GM21737 (cell line): ENCODE results near the gene SCN5A.

Experiments
- ATAC-seq: cut with Tn5 transposase; IDR thresholded peaks from one replicate; pipeline ENCODE4 v1.9.1; 2021; ENCODE audit warnings: mild to moderate bottlenecking, moderate library complexity; ENCODE audit not compliant: unreplicated experiment

The SCN5A gene

DNA sequence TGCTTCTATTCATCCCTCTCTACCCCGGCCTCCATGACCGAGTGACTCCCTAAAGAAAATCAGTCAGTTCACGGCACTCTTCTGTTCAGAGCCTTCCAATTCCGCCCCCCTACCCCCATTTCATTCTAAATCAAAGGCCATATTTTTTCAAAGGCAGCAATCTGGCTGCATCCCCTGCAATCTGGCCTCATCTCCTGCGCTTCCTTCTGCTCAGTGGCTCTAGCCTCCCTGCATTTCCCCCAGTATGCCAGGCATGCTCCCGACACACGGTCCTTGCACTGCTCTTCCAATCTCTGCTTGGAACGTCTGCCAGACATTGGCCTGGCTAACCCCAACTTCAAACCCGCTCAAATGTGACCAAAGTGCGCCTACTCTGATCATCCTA lies 85.6 kb downstream of the SCN5A start:
- ATAC-seq = no peak

DNA sequence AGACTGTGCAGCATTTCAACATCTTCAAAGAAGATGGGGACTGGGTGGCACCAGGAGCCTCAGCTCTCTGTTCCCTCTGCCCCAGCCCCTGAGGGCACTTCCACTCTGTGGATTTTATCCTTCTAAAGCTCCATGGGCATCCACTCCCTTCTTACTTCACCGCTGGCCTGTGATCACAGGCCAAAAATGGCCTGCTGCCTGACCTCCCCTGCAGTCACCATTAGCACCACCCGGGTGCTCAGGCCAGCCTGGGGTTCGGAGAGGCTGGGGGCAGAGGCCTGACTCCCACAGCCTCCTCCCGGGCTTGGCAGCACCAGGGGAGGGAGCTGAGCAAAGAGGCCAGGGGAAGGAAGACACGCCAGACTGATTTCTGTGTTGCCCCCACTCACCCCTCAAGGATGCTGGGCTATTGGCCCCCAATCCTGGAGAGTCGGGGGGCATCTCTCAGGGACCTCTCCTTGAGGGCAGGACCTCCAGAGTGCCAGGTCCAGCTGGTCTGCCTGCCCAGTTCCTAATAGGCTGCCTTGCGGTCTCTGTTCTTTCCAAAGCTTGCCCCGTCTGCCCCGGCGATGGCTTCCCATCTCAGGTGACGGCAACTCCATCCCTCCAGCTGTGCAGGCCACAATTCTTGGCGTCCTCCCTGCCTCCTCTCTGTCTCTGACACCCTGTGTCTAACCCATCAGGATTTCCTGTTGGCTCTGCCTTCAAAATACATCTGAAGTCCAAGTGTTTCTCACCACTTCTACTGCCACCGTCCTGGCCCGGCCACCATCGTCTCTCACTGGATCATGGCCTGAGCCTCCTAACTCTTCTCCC lies 86.2 kb downstream of the SCN5A start:
- ATAC-seq = no peak

DNA sequence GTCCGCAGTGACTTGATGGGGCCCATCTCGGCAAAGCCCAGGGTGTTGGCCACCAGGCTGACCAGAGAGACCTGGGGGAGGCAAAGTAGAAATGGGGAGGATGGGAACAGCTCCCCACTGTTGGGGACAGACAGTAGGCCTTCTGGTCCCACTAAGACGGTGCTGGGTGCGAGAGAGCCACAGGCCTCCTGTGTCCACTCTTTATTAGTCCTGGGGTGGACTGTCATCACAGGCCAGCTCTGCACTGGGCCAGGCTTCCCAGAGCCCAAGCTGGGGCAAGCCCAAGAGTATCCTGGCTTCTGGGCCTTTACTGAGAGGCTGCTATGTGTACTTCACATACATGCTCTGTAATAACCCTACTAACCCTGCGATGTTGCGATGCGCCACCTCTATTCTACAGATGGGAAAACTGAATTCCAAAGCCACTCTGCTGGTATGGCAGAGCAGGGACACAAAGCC lies 87.0 kb downstream of the SCN5A start:
- ATAC-seq = no peak

DNA sequence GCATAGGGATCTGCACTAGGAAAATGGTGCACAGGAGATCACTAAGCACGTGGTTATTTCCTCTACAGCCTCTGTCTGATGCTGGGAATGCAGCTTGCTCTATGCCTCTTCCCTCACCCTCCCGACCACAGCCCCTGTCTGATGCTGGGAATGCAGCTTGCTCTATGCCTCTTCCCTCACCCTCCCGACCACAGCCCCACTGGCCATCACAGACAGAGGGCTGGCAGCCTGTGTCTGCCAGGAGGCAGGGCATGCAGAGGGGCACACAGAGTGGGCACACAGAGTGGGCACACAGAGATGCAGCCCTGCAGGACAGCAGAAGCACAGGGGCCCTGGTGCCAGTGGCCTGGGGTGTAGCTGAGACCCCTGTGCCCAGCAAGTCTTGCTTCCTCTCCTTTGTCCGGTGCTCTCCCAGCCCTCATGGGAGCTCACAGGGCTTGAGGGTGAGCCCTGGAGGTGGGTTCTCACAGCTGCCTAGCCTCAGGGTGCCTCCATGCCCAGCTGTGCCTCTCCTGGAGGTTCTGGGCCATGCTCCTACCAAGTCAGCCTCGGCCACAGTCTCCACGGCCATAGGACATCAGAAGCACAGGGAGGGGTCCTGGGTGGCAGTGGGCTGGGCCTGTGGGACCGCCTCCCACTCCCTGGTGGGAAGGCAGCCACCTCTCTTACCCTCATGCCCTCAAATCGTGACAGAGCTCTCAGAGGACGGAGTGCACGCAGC lies 87.6 kb downstream of the SCN5A start:
- ATAC-seq = no peak

DNA sequence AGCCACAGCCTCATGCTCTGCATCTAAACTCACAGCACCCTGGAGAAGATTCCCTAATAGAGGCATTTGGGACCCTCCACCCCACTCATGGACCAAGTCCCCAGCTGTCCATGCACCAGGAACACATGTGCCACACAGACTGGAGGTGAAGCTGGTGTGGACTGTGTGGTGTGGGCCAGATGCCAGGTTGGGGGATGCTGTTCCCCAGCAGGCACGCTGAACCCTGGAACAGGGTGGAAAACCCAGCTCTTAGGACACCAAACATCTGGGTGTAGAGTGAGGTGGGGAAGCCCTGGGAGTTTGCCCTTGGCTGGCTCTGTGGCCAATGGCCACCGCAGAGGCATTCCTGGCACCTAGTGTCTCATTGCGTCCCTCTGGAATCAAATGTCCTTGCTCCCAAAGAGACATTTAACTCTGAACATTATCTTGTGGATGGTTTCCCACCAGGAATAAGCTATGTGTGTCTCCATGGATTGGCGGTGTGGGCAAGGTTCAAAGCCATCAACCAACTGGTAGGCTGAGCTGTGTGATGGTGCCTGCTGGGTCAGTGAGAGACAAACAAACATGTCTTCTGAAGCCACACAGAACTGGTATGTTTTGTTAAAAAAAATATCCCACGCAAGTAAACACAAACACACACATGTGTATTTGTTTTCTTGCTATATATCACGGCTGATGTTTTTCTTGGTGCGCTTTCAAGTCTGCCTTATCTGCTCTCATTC lies 88.3 kb downstream of the SCN5A start:
- no peak for ATAC-seq

DNA sequence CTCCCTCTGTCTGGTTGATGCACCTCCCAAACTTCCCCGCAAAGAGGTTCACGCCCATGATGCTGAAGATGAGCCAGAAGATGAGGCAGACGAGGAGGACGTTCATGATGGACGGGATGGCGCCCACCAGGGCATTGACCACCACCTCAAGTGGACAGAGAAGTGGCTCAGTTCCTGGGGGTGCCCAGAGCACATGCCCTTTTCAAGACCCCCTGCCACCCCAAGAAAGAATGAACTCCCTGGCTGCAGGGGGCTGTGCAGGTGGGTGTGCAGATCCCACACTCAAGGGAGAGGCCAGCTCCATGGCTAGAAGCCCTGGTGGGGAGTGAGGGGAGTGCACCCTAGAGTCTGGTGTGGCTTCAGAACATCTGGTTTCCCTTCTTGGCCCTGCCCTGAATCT lies 89.2 kb downstream of the SCN5A start:
- ATAC-seq = no peak

DNA sequence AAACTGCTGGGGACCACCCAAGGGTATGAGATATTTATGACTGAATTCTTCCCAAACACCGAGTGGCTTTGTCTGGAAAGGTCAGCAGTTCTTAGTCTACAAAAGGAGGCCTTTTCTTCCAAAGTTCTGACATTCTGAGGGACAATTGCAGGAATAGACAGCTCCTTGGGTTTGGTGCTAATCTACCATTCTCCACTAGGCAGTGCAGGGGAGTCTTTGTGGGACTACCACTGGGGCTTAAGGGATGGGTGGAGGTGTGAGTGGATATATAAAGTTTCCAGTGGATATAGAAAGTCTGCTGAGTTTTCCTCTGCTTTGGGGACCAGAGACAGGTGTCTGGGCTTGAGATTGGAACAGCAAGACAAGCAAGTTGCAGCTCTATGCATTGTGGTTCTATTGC lies 90.6 kb downstream of the SCN5A start:
- no peak for ATAC-seq

DNA sequence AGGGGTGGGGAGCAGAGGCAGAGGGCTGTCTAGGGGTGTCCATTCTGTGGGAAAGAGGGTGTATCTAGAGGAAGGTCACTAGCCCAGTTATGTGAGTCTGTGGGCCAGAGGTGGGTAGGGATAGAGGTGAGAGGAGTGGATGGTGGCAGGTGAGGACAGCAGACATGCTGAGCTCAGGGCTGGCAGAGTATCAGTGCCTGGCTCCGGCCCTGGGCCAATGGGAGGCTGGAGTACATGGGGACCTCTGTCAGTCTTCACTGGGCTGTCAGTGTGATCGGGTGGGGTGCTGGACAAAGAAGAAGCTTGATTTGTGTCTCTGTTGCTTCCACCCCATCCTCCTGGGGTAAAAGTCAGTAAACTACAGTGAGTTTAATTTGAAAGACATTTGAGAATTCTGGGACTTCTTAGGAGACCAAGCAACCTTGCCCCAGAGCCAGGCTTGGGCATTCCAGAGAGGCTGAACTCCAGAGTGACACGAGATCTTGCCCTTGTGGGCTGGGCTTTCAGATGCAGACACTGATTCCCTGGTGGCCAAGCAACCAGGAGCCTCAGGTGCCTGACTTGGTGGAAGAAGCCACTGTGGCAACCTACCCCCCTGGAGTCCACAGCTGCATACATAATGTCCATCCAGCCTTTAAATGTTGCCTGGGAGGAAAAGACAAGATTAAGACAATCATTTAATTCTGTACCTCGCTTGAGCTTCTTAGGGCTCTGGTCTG lies 92.7 kb downstream of the SCN5A start:
- no peak for ATAC-seq

DNA sequence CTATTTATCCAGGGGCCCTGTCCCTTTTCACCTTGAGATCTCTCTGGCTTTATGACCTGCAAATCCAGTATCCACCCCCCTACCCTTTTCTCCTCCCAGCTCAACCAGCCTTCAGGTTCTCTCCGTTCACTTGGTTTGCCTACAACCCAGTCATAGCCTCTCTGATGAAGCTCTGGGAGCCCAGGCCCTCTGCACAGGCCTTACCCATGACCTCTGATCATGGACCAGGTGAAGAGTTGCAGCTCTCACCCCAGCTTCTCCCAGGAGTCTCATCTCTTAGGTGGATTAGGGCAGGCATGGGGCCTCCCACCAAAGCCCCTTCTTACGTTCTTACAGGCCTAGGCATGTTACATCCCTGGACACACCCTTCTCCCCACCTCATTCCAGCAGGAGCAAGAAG lies 93.6 kb downstream of the SCN5A start:
- no peak for ATAC-seq

DNA sequence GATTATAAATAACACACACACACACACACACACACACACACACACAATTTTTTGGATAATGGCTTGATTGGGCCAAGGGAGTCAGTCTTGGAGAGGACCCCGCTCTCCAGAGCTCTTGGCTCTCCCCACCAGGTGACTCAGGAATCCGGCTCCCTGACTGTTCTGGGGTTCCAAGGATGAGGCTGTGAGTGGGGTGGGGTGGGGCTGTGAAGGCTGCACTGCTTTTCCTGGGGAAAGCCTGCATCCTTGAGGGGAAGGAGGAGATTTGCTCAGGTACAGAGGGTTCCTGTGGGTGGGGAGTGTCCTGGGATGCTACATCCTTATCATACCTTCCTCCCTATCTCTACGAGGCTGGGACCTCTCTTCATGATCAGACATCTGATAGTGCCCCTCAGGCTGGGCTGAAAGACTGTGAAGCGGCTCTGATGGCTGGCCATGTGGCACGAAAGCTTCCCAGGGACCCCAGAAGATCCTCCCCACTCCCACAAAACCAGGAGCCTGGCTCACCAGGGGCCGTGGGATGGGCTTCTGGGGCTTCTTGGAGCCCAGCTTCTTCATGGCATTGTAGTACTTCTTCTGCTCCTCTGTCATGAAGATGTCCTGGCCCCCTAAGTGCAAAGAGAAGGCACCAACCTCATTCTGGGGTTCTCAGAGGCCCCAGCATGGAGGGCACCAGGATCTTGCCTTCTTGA lies 94.2 kb downstream of the SCN5A start:
- no peak for ATAC-seq

DNA sequence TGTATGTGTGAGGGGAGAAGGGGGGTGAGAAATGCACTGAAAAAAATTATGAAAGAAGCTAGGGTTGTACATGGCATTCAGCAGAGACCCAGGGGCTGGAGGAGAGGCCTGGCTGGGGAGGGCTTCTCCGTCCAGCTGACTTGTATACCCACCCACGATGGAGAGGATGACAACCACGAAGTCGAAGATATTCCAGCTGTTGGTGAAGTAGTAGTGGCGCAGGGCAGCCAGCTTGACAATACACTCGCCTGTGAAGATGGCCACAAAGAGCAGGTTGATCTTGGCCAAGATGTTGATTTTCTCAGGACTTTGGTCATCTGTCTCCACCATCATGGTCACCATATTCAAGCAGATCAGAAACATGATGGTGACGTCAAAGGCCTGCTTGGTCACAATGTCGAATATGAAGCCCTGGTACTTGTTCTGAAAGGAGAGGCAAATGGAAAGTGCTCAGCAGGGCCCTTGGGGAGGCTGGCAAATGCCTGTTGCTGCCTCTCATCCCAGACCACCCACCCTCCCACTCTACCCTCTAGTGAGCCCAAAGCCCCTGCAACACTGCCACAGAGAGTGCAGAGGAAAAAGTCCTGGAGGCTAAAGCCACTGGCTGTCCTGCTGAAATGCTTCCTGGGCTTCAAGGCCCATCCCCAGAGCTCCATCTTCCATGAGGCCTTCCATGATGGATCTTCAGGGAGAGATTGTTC lies 95.2 kb downstream of the SCN5A start:
- no peak for ATAC-seq

DNA sequence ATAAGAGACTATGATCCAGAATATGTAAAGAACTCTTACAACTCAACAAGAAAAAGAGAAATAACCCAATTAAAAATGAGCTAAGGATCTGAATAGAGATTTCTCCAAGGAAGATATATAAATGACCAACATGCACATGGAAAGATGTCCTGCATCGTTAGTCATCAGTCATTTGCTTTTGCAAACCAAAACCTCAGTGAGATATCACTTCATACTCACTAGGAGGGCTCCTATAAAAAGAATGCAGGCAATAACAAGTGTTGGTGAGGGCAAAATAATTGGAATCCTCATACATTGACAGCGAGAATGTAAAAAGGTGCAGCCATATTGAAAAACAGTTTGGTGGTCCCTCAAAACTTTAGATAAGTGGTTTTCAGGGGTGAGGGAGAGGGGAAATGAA lies 96.4 kb downstream of the SCN5A start:
- ATAC-seq = no peak

DNA sequence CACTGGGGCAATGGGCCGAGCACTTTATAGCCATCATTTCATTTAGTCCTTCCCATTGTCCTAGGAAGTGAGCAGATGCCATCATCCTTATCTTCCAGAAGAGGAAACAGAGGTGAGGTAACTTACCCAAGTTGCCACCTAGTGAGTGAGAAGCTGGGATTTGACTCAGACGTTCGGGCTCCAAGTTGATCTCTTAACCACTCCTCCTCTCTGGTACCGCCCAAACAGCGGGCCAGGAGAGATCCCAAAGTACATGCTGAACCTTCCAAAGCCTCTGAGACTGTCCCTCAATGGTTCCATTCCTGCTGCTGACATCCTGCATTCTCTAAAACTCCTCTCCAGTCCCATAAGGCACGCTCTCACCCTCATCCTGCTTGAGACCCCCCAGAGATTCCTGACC lies 97.1 kb downstream of the SCN5A start:
- no peak for ATAC-seq

DNA sequence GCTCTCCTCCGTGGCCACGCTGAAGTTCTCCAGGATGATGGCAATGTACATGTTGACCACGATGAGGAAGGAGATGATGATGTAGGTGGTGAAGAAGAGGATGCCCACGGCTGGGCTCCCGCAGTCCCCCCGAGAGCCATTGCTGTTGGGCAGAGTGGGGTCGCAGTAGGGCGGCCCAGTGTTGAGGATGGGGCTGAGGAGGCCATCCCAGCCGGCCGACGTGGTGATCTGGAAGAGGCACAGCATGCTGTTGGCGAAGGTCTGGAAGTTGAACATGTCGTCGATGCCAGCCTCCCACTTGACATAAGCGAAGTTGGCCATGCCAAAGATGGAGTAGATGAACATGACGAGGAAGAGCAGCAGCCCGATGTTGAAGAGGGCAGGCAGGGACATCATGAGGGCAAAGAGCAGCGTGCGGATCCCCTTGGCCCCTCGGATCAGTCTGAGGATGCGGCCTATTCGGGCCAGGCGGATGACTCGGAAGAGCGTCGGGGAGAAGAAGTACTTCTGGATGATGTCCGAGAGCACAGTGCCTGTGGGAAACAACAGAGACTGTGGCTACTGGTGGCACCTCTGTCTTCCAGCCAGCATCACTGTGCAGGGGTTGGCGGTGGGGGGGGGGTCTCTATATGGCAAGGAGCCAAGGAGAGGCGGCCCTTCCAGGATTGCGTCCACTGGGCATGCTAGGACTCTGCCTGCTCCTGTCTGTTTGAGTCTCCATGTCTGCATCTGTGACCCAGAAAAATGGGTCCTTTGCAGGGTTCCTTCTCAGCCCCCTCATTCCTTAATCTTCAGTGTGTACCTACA lies 98.3 kb downstream of the SCN5A start:
- ATAC-seq = no peak

DNA sequence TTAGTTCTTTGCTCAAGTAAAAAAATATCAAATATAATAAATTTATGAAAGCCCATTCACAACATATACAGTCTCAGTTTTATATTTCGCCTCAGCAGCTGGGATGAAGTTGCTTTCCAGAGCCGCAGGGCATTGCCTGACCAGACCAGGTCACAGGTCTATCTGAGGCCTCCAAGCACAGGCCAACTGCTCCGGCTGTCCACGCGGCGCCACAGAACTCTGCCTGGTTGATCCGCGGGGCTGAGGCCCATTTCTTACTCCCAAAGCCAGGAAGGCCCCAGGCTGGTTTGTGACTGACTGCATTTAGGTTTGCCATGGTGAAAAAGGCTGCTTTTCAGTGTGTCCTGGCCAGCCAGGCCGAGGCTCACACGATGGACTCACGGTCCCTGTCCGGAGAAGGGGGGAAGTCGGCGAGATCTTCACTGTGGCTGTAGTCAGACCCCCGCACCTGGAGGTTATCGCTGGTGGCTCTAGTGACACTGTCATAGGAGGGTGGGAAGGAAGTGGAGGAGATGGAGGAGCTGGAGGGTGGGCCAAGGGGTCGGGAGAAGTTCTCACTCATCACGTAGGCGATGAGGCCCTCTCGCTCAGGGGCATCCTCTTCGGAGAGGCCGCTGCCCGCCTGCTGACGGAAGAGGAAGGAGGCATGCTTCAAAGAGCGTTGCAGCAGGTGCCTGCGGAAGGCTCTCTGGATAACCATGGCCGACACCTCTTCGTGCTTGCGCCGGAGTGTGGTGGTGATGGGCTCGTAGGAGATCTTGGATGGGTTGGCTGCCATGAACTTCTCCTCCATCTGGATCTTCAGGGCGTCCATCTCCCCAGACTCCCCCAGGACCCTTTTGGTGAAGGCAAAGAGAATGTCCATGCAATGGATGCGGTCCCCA lies 99.3 kb downstream of the SCN5A start:
- no peak for ATAC-seq

DNA sequence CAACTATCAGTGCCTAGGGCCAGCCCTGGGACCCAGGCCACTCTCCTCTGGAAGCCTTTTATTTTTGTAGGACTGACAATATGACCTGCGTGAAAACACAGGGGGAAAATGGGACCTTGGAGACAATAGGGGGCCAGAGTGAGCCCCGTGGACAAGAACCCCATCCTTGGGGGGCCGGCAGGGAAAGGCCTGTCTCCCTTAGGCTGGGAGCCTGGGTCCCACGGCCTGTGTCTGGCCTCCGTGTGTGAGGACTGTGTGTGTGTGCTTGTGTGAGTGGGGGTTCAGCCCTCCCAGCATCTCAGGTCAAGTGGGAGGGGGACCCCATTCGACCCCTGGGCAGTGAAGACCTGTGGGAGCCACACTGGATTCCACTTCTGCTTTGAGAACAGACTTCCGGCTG lies 100.0 kb downstream of the SCN5A start:
- no peak for ATAC-seq

DNA sequence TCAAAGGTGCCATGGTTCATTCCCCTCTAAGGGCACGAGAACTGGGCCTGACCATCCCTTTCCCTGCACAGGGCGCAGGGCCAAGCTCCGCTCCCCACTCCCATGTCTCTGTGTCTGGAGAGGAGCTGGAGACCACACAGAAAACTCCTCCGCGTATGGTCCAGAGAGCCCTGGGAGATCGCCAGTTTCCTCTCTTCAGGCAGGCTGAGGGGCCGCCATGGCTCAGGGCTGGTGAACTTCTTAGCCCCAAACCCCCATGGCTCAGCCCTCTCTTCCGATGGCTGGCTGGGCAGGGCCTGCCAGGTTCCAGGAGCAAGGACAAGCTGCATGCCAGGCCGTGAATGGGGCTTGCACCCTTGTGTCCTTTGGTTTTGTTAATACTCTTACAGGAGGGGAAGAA lies 100.4 kb downstream of the SCN5A start:
- no peak for ATAC-seq
